ENCODE measurements around the gene EFCAB7.
"Not testable (repeated sequence)": the region's sequence is repeated elsewhere in the genome, so short reads cannot be mapped to it uniquely, and the experiment has no call there.

EFCAB7 gene

GRCh38 chr1:63574203-63574796 lies 51.0 kb downstream of the EFCAB7 start:
- POLR2A ChIA-PET; H3K36me3 ChIP-seq (ENCODE audit: control insufficient read depth in 2 of 2, insufficient read depth in 1 of 2, low read length in 2 of 2); H3K9me3 ChIP-seq (ENCODE audit: control insufficient read depth, insufficient read depth, low read depth, low read length); H3K4me3 ChIP-seq (ENCODE audit: low read depth, low read length); H3K27ac ChIP-seq (ENCODE audit: extremely low read depth, low read depth, low read length); H3K4me1 ChIP-seq (ENCODE audit: control insufficient read depth, insufficient read depth, low read length): not testable (repeated sequence)
- CTCF ChIA-PET: interaction anchor here (0.6 to 3.2 kb wide), 4 partner anchors 9 to 669 kb away, joined by 3 to 16 read pairs (median 3); no protein-coding TSS in a partner anchor
- peak; percentile 64 for TF ChIP-seq ZFHX2 (tag by site-specific recombination; conservative IDR thresholded peaks at IDR 0.05)
- TF ChIP-seq EGR2 (tag by site-specific recombination; IDR thresholded peaks at IDR 0.05; ENCODE audit: low read depth): peak; percentile 33; the same call in 1 of the 2 replicates

DNA sequence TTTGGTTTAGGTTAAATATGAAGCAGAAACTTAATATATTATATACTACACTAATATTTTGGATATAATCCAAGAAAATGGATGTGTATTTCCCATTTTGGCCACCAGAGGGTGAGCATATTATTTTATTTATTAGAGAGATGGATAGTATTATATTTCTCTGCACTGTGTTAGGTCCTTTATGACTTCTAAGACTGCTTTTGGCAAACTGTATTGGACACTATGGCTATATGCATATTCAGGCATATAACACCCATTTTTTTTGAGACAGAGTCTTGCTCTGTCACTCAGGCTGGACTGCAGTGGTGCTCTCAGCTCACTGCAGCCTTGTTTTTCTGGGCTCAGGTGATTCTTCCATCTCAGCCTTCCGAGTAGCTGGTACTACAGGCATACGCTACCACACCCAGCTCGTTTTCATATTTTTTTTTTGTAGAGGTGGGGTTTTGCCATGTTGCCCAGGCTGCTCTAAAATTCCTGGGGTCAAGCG lies 52.1 kb downstream of the EFCAB7 start:
- no peak overlapping the region for H3K27ac ChIP-seq (ENCODE audit: extremely low read depth, low read depth, low read length)
- H3K4me1 ChIP-seq (ENCODE audit: control insufficient read depth, insufficient read depth, low read length): no peaks in the 10 kb centered on the region
- H3K9me3 ChIP-seq (ENCODE audit: control insufficient read depth, insufficient read depth, low read depth, low read length): no peaks in the 10 kb centered on the region
- peak; percentile 17; the same call in 1 of the 2 replicates for TF ChIP-seq ZNF654 (tag by site-specific recombination; IDR thresholded peaks at IDR 0.05; ENCODE audit: low read depth)
- TF ChIP-seq, protein P1, sequence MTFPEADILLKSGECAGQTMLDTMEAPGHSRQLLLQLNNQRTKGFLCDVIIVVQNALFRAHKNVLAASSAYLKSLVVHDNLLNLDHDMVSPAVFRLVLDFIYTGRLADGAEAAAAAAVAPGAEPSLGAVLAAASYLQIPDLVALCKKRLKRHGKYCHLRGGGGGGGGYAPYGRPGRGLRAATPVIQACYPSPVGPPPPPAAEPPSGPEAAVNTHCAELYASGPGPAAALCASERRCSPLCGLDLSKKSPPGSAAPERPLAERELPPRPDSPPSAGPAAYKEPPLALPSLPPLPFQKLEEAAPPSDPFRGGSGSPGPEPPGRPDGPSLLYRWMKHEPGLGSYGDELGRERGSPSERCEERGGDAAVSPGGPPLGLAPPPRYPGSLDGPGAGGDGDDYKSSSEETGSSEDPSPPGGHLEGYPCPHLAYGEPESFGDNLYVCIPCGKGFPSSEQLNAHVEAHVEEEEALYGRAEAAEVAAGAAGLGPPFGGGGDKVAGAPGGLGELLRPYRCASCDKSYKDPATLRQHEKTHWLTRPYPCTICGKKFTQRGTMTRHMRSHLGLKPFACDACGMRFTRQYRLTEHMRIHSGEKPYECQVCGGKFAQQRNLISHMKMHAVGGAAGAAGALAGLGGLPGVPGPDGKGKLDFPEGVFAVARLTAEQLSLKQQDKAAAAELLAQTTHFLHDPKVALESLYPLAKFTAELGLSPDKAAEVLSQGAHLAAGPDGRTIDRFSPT (tag by site-specific recombination; IDR thresholded peaks at IDR 0.05): no peak
- H3K4me3 ChIP-seq (ENCODE audit: low read depth, low read length): no peak overlapping the region
- ChIA-PET CTCF (interaction anchor here (0.6 to 3.2 kb wide), 14 partner anchors 9 to 1126 kb away, joined by 3 to 16 read pairs (median 4); partner anchors contain the start of gene PGM1), POLR2A (no interaction called here)
- H3K36me3 ChIP-seq (ENCODE audit: control insufficient read depth in 2 of 2, insufficient read depth in 1 of 2, low read length in 2 of 2): no peaks in the 10 kb centered on the region; a peak in 1 of 3 replicates

DNA sequence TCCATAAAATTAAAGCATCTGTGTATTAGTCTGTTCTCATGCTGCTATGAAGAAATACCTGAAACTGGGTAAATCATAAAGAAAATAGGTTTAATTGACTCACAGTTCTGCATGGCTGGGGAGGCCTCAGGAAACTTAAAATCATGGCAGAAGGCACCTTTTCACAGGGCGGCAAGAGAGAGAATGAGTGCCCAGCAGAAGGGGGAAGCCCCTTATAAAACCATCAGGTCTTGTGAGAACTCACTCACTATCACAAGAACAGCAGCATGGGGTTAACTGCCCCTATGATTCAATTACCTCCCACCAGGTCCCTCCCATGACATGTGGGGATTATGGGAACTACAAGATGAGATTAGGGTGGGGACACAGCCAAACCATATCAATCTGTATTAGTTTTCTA lies 63.0 kb downstream of the EFCAB7 start:
- H3K36me3 ChIP-seq (ENCODE audit: control insufficient read depth in 2 of 2, insufficient read depth in 1 of 2, low read length in 2 of 2); H3K4me3 ChIP-seq (ENCODE audit: low read depth, low read length); POLR2A ChIA-PET; CTCF ChIA-PET; H3K27ac ChIP-seq (ENCODE audit: extremely low read depth, low read depth, low read length); H3K9me3 ChIP-seq (ENCODE audit: control insufficient read depth, insufficient read depth, low read depth, low read length); H3K4me1 ChIP-seq (ENCODE audit: control insufficient read depth, insufficient read depth, low read length): not testable (repeated sequence)

DNA sequence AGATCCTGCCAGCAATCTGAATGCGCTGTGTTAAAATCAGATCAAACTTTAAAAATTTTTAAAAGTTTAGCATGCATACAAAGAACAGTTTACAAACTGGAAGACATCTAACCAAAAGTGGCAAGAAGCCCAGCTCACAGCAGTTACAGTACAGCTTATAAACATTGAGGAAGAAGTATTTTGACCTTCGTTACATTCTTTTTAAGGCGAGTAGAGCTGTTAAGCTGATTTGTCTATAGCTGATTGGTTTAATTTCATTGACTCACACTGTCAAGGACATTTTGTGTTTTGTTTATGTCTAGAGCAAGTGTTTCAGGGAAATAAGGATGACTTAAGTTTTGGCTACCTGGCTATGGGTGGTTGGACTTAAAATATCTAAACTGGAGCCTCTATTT lies 66.8 kb downstream of the EFCAB7 start:
- Histone ChIP-seq H3K9me3 (ENCODE audit: control insufficient read depth, insufficient read depth, low read depth, low read length) (no peaks in the 10 kb centered on the region), H3K4me1 (ENCODE audit: control insufficient read depth, insufficient read depth, low read length) (peaks cover 2% of the 10 kb centered on the region; the same call in 1 of the 2 replicates), H3K4me3 (ENCODE audit: low read depth, low read length) (no peak overlapping the region), H3K36me3 (ENCODE audit: control insufficient read depth in 2 of 2, insufficient read depth in 1 of 2, low read length in 2 of 2) (no peaks in the 10 kb centered on the region), H3K27ac (ENCODE audit: extremely low read depth, low read depth, low read length) (no peak overlapping the region)
- TF ChIP-seq BCL11B (tag by site-specific recombination; IDR thresholded peaks at IDR 0.05; ENCODE audit: low read depth) (no peak), ZNF280C (tag by site-specific recombination; IDR thresholded peaks at IDR 0.05) (no peak), ZNF37A (tag by site-specific recombination; IDR thresholded peaks at IDR 0.05) (no peak), INSM2 (tag by site-specific recombination; IDR thresholded peaks at IDR 0.05) (no peak), PRDM10 (tag by site-specific recombination; IDR thresholded peaks at IDR 0.05) (no peak), ZNF354C (tag by site-specific recombination; IDR thresholded peaks at IDR 0.05; ENCODE audit: borderline replicate concordance, low read depth) (no peak), FEZF1 (tag by site-specific recombination; IDR thresholded peaks at IDR 0.05) (no peak)
- POLR2A ChIA-PET: no interaction called here
- CTCF ChIA-PET: interaction anchor here (0.9 kb wide), 1 partner anchor 15 kb away, joined by 6 read pairs; no protein-coding TSS in a partner anchor
